NCI-H524 treated with DMSO at 0.1 percent for 48 hours (cell line): ENCODE data around the gene NCOA3.
"Not testable (repeated sequence)": the region's sequence is repeated elsewhere in the genome, so short reads cannot be mapped to it uniquely, and the experiment has no call there.

Source experiments
- DNase-seq: peaks from one replicate; lab custom pipeline; 2025; lab: John Stamatoyannopoulos, UW

The NCOA3 gene

GRCh38 chr20:47566269-47566668 is 64.6 kb downstream of the NCOA3 start:
- no peak for DNase-seq

- DNase-seq = no peak
These were observed 66.3 kb downstream of the NCOA3 start for GRCh38 chr20:47568019-47568418.

- DNase-seq = no peak
These were observed 67.2 kb downstream of the NCOA3 start for GRCh38 chr20:47568837-47569410.

- no peak for DNase-seq
These were observed 69.7 kb downstream of the NCOA3 start for GRCh38 chr20:47571426-47571825.

GRCh38 chr20:47572105-47572729 is 70.5 kb downstream of the NCOA3 start:
- DNase-seq = no peak

GRCh38 chr20:47573559-47573958 is 71.9 kb downstream of the NCOA3 start:
- no peak for DNase-seq

GRCh38 chr20:47574616-47575364 is 73.1 kb downstream of the NCOA3 start:
- DNase-seq = no peak

- DNase-seq = peak; percentile 47
These were observed 74.9 kb downstream of the NCOA3 start for GRCh38 chr20:47576516-47577033.

GRCh38 chr20:47577314-47577713 is 75.6 kb downstream of the NCOA3 start:
- no peak for DNase-seq

GRCh38 chr20:47578543-47578942 is 76.9 kb downstream of the NCOA3 start:
- no peak for DNase-seq

GRCh38 chr20:47580686-47581085 is 79.0 kb downstream of the NCOA3 start:
- DNase-seq = not testable (repeated sequence)

- DNase-seq = no peak
These were observed 79.4 kb downstream of the NCOA3 start for GRCh38 chr20:47581090-47581489.

GRCh38 chr20:47583551-47583950 is 81.9 kb downstream of the NCOA3 start:
- no peak for DNase-seq

GRCh38 chr20:47585087-47585747 is 83.5 kb downstream of the NCOA3 start:
- DNase-seq = no peak

GRCh38 chr20:47586649-47587294 is 85.1 kb downstream of the NCOA3 start:
- no peak for DNase-seq

GRCh38 chr20:47588158-47588557 is 86.5 kb downstream of the NCOA3 start:
- DNase-seq = no peak

- DNase-seq = no peak
These were observed 89.5 kb downstream of the NCOA3 start for GRCh38 chr20:47591231-47591630.

GRCh38 chr20:47594157-47594556 is 92.5 kb downstream of the NCOA3 start:
- no peak for DNase-seq

- DNase-seq = not testable (repeated sequence)
These were observed 93.5 kb downstream of the NCOA3 start for GRCh38 chr20:47595138-47595537.

GRCh38 chr20:47596003-47596571 is 94.4 kb downstream of the NCOA3 start:
- DNase-seq = no peak

GRCh38 chr20:47597090-47597489 is 95.4 kb downstream of the NCOA3 start:
- no peak for DNase-seq
